Stimulated activated CD4-positive, alpha-beta T cell treated with anti-CD3 and anti-CD28 coated beads, Interleukin-12 subunit alpha, Interleukin-12 subunit beta, amount 100 ng/mL, for 24 hours (primary cell): ENCODE data around the gene PELI1.
A peak's percentile ranks its signal among the peaks of the same experiment; 100 is the strongest.

Experiments used
- DNase-seq, 2 experiments: peaks; one replicate each; pipeline ENCODE4 v3.0.0-alpha.2; 2020; ENCODE audit warnings: low read depth in 2 of 2

Gene PELI1

DNA sequence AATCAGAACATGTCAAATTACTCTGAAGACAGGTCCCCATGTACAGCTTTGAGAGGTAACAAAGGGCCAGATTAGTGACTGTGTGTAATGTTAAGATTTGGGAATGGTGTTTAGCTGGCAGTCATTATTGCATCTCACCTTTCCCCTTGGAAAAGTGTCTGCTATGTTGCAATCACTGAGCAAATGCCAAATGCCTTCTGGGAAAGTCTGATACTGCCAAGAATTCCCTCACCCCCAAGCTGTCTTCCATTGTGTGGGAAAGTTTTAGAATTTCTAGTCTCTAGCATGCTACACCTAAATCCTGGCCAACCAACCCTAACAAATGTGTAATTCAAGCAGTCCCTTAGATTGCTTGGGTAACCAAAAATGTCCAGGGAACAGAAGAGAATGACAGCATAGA lies 13.6 kb upstream of the PELI1 start:
- no peak for DNase-seq

- no peak for DNase-seq
These were observed 9.6 kb upstream of the PELI1 start for GRCh38 chr2:64153811-64154210.

DNA sequence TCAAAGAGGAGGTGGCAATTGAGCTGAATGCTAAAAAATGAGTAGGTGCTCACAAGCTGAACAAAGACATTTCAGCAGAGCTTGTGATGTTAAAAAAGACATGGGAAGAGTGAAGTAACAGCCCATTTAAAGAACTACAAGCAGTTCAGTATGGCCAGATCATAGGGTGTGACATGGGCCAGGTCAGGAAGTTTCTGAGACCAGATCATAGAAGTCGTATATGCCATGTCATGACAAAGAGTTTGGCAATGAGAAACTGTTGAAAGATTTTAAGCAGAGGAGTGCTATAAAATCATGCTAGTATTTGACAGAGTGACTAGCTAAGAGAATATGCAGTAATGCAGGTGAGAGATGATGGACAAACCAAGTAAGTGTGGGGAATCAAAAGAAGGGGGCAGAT lies 7.3 kb upstream of the PELI1 start:
- no peak for DNase-seq

DNA sequence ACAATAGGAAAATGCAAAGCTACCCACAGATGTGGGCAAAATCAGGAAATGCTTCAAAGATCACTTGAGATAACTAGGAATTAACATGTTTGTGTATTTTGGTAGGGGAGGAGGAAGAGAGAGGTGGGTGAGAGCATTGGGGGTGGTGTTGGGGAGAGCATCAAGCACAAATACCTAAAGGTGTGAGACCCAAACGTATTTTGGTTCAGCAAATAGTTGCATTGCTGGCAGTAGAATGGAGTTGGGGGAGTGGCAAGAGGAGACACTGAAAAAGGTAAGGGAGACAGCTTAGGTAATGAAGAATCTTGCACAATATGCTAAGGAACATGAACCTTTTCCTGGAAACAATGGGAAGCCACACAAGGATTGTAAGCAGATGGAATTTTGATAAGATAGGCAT lies 1.5 kb upstream of the PELI1 start:
- no peak for DNase-seq

DNA sequence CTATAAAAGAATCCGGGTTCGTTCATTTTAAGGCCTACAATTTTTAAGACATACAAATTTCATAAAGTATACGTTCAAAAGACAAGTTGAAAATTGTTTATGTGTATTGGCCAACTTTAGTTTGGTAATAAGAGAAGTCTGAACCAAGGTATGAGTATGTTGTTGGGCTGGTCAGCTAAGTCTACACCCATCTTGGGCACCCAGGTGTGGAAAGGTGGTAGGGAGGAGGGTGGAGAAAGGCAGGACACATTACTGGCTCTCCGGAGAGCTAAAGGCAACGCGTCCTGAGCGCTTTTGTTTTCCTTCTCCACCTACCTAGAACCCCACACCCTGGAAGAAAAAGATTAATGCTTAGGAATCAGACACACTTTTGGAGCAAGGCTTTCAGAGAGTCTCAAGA lies 899 bp upstream of the PELI1 start:
- DNase-seq, result no peak

DNA sequence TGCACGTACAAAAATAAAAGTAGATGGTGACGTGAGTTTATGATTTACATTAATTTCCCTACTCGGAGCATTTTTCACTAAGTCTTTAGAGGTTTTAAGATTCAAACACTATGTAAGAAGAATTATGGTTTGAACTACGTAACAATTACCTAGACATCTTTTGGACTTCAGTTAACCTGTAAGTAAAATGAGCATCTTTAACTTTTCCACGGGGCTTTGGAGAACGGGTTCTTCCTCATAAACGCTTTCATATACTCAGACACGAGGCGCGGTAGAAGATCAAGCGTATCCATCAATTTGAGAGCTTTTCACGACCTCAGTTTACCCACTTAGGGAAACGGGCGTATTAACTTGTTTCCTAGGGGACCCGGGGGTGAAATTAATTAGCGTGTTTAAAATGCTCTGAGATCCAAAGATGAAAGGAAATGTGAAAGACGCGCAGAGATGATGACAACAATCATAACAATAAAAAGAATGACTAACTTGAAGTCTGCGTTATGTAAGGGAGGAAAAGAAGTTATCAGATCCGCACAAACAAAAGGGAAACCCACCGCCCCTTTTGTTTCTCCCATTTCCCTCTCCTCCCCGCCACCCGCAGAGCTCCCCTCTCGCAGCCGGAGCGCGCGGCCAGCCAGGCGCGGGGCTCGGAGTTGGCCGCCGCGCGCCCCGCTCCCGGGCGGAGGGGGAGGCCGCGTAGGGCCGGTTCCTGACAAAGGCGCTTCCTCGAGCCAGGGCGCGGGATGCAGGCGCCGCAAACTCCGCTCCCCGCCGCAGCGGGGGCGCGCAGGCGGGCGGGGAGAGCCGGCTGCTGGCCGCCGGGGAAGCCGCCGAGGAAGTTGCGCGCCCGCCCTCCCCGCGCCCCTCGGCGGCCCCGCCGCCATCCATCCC lies 807 bp downstream of the PELI1 start:
- DNase-seq, result peak in 1 of 2 experiments; percentile 15

DNA sequence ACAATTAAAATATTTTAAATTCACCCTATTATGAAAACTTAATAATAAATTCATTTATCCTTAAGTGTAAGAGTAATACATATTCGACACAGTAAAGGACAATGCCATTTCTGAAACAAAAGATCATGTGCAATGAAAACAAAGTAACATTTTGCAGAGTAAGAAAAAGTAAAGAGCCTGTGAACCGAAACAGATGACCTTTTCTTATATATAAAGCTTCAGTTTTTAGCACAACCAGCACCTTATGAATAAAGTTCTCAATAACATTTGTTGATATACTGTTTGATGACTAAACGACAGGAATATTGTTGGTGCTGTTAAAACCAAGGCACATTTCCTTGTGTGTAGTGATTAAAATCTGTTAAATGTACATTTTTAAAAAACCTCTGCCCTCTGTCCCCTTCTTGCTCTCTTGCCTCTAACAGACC lies 1.5 kb downstream of the PELI1 start:
- DNase-seq, result no peak

GRCh38 chr2:64141674-64142405 lies 2.4 kb downstream of the PELI1 start:
- DNase-seq, result no peak

DNA sequence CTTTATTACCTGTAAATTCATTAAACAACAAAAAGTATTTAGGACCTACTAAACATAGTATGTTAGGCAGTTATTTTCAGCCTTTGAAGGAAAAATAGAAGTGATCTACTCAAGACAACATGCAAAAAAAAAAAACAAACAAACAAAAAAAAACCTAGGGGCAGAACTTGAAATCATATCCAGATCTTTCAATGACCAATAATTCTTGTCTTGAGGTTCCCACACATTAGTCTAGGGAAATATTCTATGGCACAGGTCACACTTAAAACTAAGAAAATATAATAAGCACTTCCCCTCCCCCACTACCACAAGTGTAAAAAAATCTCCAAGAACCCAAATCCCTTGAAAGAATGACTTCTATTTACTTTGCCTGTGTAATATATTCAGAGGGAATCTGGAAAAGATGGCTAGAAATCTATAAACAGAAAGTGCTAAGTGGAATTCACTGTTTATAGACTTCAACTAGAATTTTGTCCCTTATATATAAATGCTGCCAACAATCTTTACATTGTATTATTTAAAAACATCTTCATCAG lies 3.5 kb downstream of the PELI1 start:
- no peak for DNase-seq

DNA sequence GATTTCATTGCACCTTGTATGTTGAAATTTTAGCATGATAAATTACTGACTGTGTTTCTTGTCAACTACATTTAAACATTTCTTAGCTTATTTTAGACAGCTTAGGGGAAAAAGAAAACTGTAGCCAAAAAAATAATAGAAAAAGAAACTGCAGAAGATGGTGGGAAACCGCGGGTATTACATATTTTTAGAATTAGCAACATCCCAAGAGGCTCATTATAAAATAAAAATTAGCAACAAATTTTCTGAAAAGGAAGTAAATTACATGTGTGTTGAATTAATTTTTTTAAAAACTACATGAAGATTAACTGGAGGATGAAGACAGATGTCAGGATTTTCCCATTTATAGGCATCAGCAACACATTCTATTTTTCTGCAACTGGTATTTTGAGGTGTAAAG lies 4.3 kb downstream of the PELI1 start:
- no peak for DNase-seq

GRCh38 chr2:64137996-64138395 lies 6.2 kb downstream of the PELI1 start:
- DNase-seq, result no peak

DNA sequence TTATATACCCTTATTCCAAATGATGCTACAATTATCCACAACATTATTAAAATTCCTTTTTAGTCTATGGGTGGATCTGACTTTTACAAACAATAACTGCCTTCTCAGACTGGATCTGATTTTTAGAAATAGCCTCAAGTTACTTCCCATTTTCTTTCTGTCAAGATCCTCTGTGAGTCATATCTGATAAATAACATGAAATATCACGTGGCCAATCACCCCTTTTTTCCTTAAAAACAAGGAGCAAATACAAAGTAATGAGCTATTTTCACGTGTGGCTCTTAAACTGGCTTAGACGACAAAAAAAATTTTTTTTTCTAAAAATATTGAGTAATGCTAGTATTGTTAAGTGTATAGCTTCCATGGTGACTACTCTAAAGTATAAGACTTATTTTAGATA lies 6.7 kb downstream of the PELI1 start:
- no peak for DNase-seq

GRCh38 chr2:64135421-64135820 lies 8.8 kb downstream of the PELI1 start:
- DNase-seq, result no peak

DNA sequence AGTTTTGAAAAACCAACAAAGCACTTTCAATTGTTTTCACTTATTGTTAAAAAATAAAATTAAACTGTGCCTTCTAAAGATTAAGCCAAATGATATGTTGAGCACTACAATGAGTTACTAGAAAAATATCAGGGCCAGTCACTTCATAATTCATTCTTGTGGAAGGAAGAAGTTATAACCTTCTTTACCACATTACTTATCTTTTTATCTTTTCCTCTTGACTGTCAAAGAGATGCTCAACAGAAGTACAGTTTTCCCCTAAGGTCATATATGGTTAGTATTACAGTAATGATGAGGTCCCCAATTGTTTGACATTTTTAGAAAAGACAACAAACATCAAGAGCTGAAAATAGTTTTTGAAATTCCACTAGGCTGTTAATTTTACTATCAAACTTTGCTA lies 9.4 kb downstream of the PELI1 start:
- no peak for DNase-seq

DNA sequence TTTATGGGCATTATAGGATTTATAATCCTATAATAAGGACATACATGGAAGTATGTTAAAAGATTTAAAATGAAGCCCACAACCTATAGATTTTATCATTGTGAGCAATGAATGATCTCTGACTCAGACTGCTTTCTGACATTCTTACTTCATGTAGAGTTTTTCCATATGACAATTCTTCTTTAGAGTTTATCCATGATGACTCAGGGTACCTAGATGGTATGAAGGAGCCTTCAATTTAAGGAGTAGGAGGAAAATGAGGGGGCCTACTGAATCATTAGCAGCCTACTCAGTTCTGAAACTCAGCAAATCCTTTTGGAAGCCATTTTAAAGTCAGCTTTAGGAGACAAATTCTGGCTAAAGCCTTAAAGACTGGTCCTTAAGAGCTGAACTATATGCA lies 10.4 kb downstream of the PELI1 start:
- no peak for DNase-seq

GRCh38 chr2:64133354-64133753 lies 10.9 kb downstream of the PELI1 start:
- DNase-seq, result no peak

- no peak for DNase-seq
These were observed 13.9 kb downstream of the PELI1 start for GRCh38 chr2:64130333-64130732.

GRCh38 chr2:64128943-64129391 lies 15.3 kb downstream of the PELI1 start:
- no peak for DNase-seq

DNA sequence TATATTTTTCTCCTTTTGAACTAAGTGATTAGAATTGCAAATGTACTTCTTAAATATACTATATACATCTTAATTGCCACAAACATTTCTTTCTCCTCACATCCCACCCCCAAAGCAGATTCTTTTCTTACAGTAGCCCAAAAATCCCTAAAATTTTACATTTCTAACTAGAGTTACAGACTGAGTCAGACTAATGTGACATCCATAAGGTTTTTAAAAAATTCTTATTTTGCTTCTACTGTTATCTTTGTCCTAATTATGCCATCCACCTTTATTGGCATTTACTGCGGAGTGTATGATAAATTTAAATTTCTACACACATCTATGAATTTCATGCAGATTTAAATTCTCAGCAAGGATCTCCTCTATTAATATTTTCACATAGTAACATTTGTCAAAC lies 15.8 kb downstream of the PELI1 start:
- no peak for DNase-seq

DNA sequence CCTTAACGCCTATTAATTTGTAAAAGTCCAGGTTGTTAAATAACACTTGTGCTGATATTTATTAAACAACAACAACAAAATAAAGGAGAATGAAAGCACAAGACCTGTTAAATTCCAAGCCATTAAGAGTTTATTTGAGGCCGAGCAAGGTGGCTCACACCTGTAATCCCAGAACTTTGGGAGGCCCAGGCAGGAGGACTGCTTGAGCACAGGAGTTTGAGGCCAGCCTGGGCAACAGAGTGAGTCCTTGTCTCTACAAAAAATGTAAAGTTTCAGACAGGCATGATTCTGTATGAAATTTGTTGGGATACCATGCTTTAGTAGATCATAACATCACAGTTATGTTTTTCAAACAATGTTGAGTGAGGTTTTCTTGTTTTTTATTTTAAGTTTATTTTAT lies 17.1 kb downstream of the PELI1 start:
- DNase-seq, result no peak

DNA sequence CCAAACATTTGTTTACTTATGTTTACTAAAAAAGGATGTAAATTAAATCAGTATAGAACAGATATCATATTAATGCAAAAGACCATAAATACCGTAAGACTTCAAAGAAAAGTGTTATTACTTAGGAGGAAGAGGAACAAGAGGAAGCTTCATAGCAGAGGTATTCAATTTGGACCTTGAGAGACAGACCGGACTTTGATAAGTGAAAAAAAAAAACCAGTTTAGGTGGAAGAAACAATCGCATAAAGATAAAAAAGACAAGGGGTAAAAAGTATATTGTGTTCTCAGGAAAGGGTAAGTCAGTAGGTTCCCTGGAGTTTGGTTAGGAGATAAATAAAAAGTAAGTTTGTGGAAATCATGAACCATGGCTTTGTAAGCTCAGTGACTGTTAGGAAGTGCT lies 17.6 kb downstream of the PELI1 start:
- DNase-seq, result no peak

DNA sequence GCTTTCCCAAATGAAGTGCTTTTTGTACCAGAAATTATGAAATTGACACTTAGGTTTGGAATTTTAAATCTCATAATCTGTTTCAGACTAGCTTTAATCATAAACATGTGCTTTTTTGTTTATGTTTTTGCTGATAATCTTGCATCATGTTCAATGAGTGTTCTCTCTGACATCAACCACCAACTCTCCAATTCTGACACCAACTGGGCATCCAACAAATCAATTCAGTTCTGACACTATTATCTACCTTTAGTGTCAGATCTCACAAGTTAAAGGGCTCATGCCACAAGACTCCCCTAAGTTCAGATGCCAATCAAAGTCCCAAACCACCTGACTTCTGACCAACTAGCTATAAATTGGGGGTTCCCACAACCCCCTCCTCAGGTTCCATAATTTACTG lies 19.6 kb downstream of the PELI1 start:
- DNase-seq, result no peak

DNA sequence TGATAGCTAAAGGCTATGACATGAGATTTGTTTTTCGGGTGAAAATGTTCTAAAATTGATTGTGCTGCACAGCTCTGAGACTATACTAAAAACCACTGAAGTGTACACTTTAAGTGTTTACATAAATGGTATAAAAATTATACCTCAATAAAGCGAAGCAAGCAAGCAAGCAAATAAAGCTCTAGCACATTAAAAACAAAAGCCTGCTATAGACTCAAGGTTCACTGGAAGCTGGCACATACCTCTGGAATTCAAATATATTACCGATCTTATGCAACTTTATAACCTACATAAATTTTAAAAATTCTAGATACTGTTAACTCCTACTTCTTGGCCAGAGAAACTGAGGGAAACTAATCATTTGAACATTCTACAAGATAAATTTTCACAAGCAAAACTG lies 20.1 kb downstream of the PELI1 start:
- DNase-seq, result no peak
